DMS53 (cell line): ENCODE data around the gene AKAP10.
A peak's percentile ranks its signal among the peaks of the same experiment; 100 is the strongest.
"Not testable (repeated sequence)": the region's sequence is repeated elsewhere in the genome, so short reads cannot be mapped to it uniquely, and the experiment has no call there.

Source experiments
- DNase-seq: peaks from one replicate; lab custom pipeline; 2025; lab: John Stamatoyannopoulos, UW

Gene AKAP10

GRCh38 chr17:19867329-19868078 is 110.1 kb downstream of the AKAP10 start, which contains the start of gene ULK2:
Gene ULK2 (minus strand): TSS chr17:19867936. CDS start chr17:19867417, 519 bp downstream.
- DNase-seq, result peak; percentile 85

- peak; percentile 69 for DNase-seq
Measured at GRCh38 chr17:19867079-19867328, 110.6 kb downstream of the AKAP10 start.

- DNase-seq, result no peak
Measured at GRCh38 chr17:19865021-19865420, 112.6 kb downstream of the AKAP10 start.

- not testable (repeated sequence) for DNase-seq
Measured at GRCh38 chr17:19860647-19861177, 116.9 kb downstream of the AKAP10 start.

GRCh38 chr17:19857640-19858039 is 120.0 kb downstream of the AKAP10 start:
- no peak for DNase-seq
